Neural progenitor cell (in vitro differentiated cells): ENCODE data around the gene HELB. TPM values are rescaled to one million over a fixed set of nuclear protein-coding genes. Genes with fewer than 3 reads are reported as not detected.

Experiments
- DNase-seq: peaks from one replicate; pipeline ENCODE4 v3.0.0-alpha.2; 2016; ENCODE audit warnings: low spot score
- H2AFZ ChIP-seq: fragments of 200-600 bp; sonication (generic); replicated peaks from 2 replicates; pipeline ENCODE4 v1.6.1; 2016; ENCODE audit warnings: antibody characterized with exemption
- H3F3A ChIP-seq: fragments of 200-600 bp; sonication (generic); 2 replicates; pipeline ENCODE4 v1.6.1; 2016; ENCODE audit warnings: antibody characterized with exemption, low read depth
- H3K27ac ChIP-seq: fragments of 200-600 bp; sonication (generic); 2 replicates; pipeline ENCODE4 v1.5.1; 2016; ENCODE audit warnings: mild to moderate bottlenecking
- H3K27me3 ChIP-seq: fragments of 200-600 bp; sonication (generic); 2 replicates; pipeline ENCODE4 v1.6.1; 2016; ENCODE audit warnings: mild to moderate bottlenecking, moderate library complexity
- H3K36me3 ChIP-seq: fragments of 200-600 bp; sonication (generic); 2 replicates; pipeline ENCODE4 v1.5.1; 2016
- H3K4me1 ChIP-seq: fragments of 200-600 bp; sonication (generic); 2 replicates; pipeline ENCODE4 v1.6.1; 2016; ENCODE audit warnings: mixed run types
- H3K4me2 ChIP-seq: fragments of 200-600 bp; sonication (generic); 2 replicates; pipeline ENCODE4 v1.6.1; 2016
- H3K4me3 ChIP-seq: fragments of 200-600 bp; sonication (generic); 2 replicates; pipeline ENCODE4 v1.5.1; 2016
- H3K79me2 ChIP-seq: fragments of 200-600 bp; sonication (generic); 2 replicates; pipeline ENCODE4 v1.6.1; 2016; ENCODE audit warnings: low read depth
- H3K9ac ChIP-seq: fragments of 200-600 bp; sonication (generic); 2 replicates; pipeline ENCODE4 v1.6.1; 2016
- H3K9me3 ChIP-seq: fragments of 200-600 bp; sonication (generic); 2 replicates; pipeline ENCODE4 v1.5.1; 2016; ENCODE audit warnings: low read depth
- H4K20me1 ChIP-seq: fragments of 200-600 bp; sonication (generic); 2 replicates; pipeline ENCODE4 v1.6.1; 2016; ENCODE audit warnings: low read depth
- H3K27ac Mint-ChIP-seq: 3 replicates; pipeline ENCODE4 v1.8.0; 2021; ENCODE audit warnings: mixed read lengths
- H3K27me3 Mint-ChIP-seq: 2 replicates; pipeline ENCODE4 v1.8.0; 2022; ENCODE audit warnings: low read depth, mild to moderate bottlenecking, inconsistent platforms, moderate library complexity, mixed read lengths; ENCODE audit not compliant: insufficient read depth
- H3K36me3 Mint-ChIP-seq: 3 replicates; pipeline ENCODE4 v1.8.0; 2021; ENCODE audit warnings: mixed read lengths
- H3K4me1 Mint-ChIP-seq: 3 replicates; pipeline ENCODE4 v1.8.0; 2021; ENCODE audit warnings: mixed read lengths
- H3K4me3 Mint-ChIP-seq: 3 replicates; pipeline ENCODE4 v1.8.0; 2021; ENCODE audit warnings: mild to moderate bottlenecking, moderate library complexity, mixed read lengths
- H3K9me3 Mint-ChIP-seq: 3 replicates; pipeline ENCODE4 v1.8.0; 2020; ENCODE audit warnings: mixed read lengths
- CTCF ChIP-seq: fragments of 200-600 bp; sonication (generic); IDR thresholded peaks from 2 replicates; pipeline ENCODE4 v1.5.1; 2017; ENCODE audit warnings: antibody characterized with exemption, mild to moderate bottlenecking
- EZH2 ChIP-seq: fragments of 200-600 bp; sonication (generic); IDR thresholded peaks from 2 replicates; pipeline ENCODE4 v1.6.1; 2017; ENCODE audit warnings: antibody characterized with exemption, mild to moderate bottlenecking, moderate library complexity
- EZH2phosphoT487 ChIP-seq: fragments of 200-600 bp; sonication (generic); IDR thresholded peaks from 2 replicates; pipeline ENCODE4 v1.6.1; 2017; ENCODE audit warnings: antibody characterized with exemption
- total RNA-seq: library from RNA; depleted of rRNA; stranded (reverse); fragments of >200 nt; gene quantifications from 2 replicates; pipeline ENCODE4 v1.2.3, GENCODE V29; 2015; ENCODE audit warnings: low replicate concordance

Gene HELB
- total RNA-seq, 1 donor from 2014 or later, result 10.7 TPM

- H3K36me3 Mint-ChIP-seq, result peaks cover 32% of the 10 kb centered on the region
- no peak overlapping the region for H3K27ac Mint-ChIP-seq
- no peaks in the 10 kb centered on the region for H4K20me1 ChIP-seq
- H3K9me3 Mint-ChIP-seq, result peaks cover 26% of the 10 kb centered on the region
- no peaks in the 10 kb centered on the region for H3K4me1 ChIP-seq
- peaks cover 5% of the 10 kb centered on the region for H3K36me3 ChIP-seq
- no peaks in the 10 kb centered on the region for H3K27me3 ChIP-seq
- H2AFZ ChIP-seq, result no peak overlapping the region
- no peak overlapping the region for H3K4me3 Mint-ChIP-seq
- H3F3A ChIP-seq, result no peaks in the 10 kb centered on the region
- H3K4me3 ChIP-seq, result no peak overlapping the region
- H3K9ac ChIP-seq, result no peak overlapping the region
- DNase-seq, result no peak
- no peaks in the 10 kb centered on the region for H3K9me3 ChIP-seq
- no peak overlapping the region for H3K4me2 ChIP-seq
- peaks cover 3% of the 10 kb centered on the region for H3K27me3 Mint-ChIP-seq
- H3K79me2 ChIP-seq, result no peaks in the 10 kb centered on the region
- H3K27ac ChIP-seq, result no peak overlapping the region
- TF ChIP-seq EZH2 (no peak), EZH2phosphoT487 (no peak), CTCF (no peak)
- no peaks in the 10 kb centered on the region for H3K4me1 Mint-ChIP-seq
Observed at GRCh38 chr12:66340131-66340530, 37.8 kb downstream of the HELB start.

- Mint-ChIP-seq H3K27me3 (peaks cover 3% of the 10 kb centered on the region), H3K27ac (no peak overlapping the region), H3K4me1 (no peaks in the 10 kb centered on the region), H3K4me3 (no peak overlapping the region), H3K36me3 (peaks cover 32% of the 10 kb centered on the region), H3K9me3 (peaks cover 26% of the 10 kb centered on the region)
- no peak overlapping the region for H2AFZ ChIP-seq
- H3K36me3 ChIP-seq, result peaks cover 5% of the 10 kb centered on the region
- no peaks in the 10 kb centered on the region for H3K79me2 ChIP-seq
- no peak overlapping the region for H3K9ac ChIP-seq
- no peak for TF ChIP-seq EZH2
- no peak for TF ChIP-seq CTCF
- no peak for TF ChIP-seq EZH2phosphoT487
- no peaks in the 10 kb centered on the region for H3K4me1 ChIP-seq
- no peaks in the 10 kb centered on the region for H3K9me3 ChIP-seq
- H3K4me2 ChIP-seq, result no peak overlapping the region
- H4K20me1 ChIP-seq, result no peaks in the 10 kb centered on the region
- H3K4me3 ChIP-seq, result no peak overlapping the region
- no peak for DNase-seq
- H3K27ac ChIP-seq, result no peak overlapping the region
- H3F3A ChIP-seq, result no peaks in the 10 kb centered on the region
- H3K27me3 ChIP-seq, result no peaks in the 10 kb centered on the region
Observed at GRCh38 chr12:66341126-66341525, 38.8 kb downstream of the HELB start.

- no peaks in the 10 kb centered on the region for H3K9me3 ChIP-seq
- no peaks in the 10 kb centered on the region for H3F3A ChIP-seq
- H3K4me2 ChIP-seq, result no peak overlapping the region
- Mint-ChIP-seq H3K27me3 (peaks cover 3% of the 10 kb centered on the region), H3K4me1 (no peaks in the 10 kb centered on the region), H3K4me3 (no peak overlapping the region), H3K9me3 (peaks cover 25% of the 10 kb centered on the region), H3K27ac (no peak overlapping the region), H3K36me3 (peaks cover 31% of the 10 kb centered on the region)
- H3K9ac ChIP-seq, result no peak overlapping the region
- H3K27me3 ChIP-seq, result no peaks in the 10 kb centered on the region
- no peak overlapping the region for H3K27ac ChIP-seq
- H3K79me2 ChIP-seq, result no peaks in the 10 kb centered on the region
- no peak for DNase-seq
- TF ChIP-seq EZH2phosphoT487 (no peak), EZH2 (no peak), CTCF (no peak)
- H4K20me1 ChIP-seq, result no peaks in the 10 kb centered on the region
- H3K4me3 ChIP-seq, result no peak overlapping the region
- H3K36me3 ChIP-seq, result peaks cover 5% of the 10 kb centered on the region
- H3K4me1 ChIP-seq, result no peaks in the 10 kb centered on the region
- H2AFZ ChIP-seq, result no peak overlapping the region
Observed at GRCh38 chr12:66345212-66345611, 42.9 kb downstream of the HELB start.
